ENCODE measurements around the gene HECW1.

- TF ChIP-seq CTCF (tag by site-specific recombination; IDR thresholded peaks at IDR 0.05) (peak; percentile 42), ZNF529 (tag by site-specific recombination; IDR thresholded peaks at IDR 0.05; ENCODE audit: insufficient replicate concordance) (no peak), ZNF121 (tag by site-specific recombination; IDR thresholded peaks at IDR 0.05) (no peak), ZNF48 (tag by site-specific recombination; IDR thresholded peaks at IDR 0.05) (no peak), ZNF24 (tag by site-specific recombination; IDR thresholded peaks at IDR 0.05) (no peak), ZSCAN18 (tag by site-specific recombination; IDR thresholded peaks at IDR 0.05) (no peak), REST (tag by site-specific recombination; IDR thresholded peaks at IDR 0.05) (no peak), ZBTB44 (tag by site-specific recombination; IDR thresholded peaks at IDR 0.05) (no peak)
Observed at GRCh38 chr7:43112941-43113621, 634 bp downstream of the HECW1 start.
